Subcutaneous abdominal adipose tissue (tissue), 5 donors: ENCODE data around the gene ENDOV.

Experiments
- H3K27ac ChIP-seq: one replicate; pipeline ENCODE4 v1.7.0; 2013; ENCODE audit warnings: low read depth, mild to moderate bottlenecking, inconsistent platforms, low read length, moderate library complexity
- H3K27me3 ChIP-seq, 5 donors: one replicate each; pipeline ENCODE4 v1.7.0; 2013; ENCODE audit warnings: low read length in 5 of 5, inconsistent platforms in 1 of 5; ENCODE audit not compliant: control insufficient read depth in 5 of 5, insufficient read depth in 4 of 5
- H3K36me3 ChIP-seq, 5 donors: one replicate each; pipeline ENCODE4 v1.7.0; 2013; ENCODE audit warnings: low read length in 5 of 5; ENCODE audit not compliant: control insufficient read depth in 5 of 5, insufficient read depth in 5 of 5
- H3K4me1 ChIP-seq, 5 donors: one replicate each; pipeline ENCODE4 v1.7.0; 2013; ENCODE audit warnings: low read length in 5 of 5, mild to moderate bottlenecking in 3 of 5, moderate library complexity in 1 of 5; ENCODE audit not compliant: control insufficient read depth in 5 of 5, insufficient read depth in 5 of 5
- H3K4me3 ChIP-seq, 5 donors: one replicate each; pipeline ENCODE4 v1.7.0; 2013; ENCODE audit warnings: low read length in 5 of 5, low read depth in 1 of 5
- H3K9ac ChIP-seq, 5 donors: one replicate each; pipeline ENCODE4 v1.7.0; 2013; ENCODE audit warnings: low read length in 5 of 5, mild to moderate bottlenecking in 4 of 5, moderate library complexity in 3 of 5
- H3K9me3 ChIP-seq, 5 donors: one replicate each; pipeline ENCODE4 v1.7.0; 2013; ENCODE audit warnings: low read length in 5 of 5; ENCODE audit not compliant: control insufficient read depth in 5 of 5
- donor health status: healthy.
- donor health status: healthy.
- donor health status: healthy.
- donor health status: healthy.
- donor health status: healthy.

The ENDOV gene

DNA sequence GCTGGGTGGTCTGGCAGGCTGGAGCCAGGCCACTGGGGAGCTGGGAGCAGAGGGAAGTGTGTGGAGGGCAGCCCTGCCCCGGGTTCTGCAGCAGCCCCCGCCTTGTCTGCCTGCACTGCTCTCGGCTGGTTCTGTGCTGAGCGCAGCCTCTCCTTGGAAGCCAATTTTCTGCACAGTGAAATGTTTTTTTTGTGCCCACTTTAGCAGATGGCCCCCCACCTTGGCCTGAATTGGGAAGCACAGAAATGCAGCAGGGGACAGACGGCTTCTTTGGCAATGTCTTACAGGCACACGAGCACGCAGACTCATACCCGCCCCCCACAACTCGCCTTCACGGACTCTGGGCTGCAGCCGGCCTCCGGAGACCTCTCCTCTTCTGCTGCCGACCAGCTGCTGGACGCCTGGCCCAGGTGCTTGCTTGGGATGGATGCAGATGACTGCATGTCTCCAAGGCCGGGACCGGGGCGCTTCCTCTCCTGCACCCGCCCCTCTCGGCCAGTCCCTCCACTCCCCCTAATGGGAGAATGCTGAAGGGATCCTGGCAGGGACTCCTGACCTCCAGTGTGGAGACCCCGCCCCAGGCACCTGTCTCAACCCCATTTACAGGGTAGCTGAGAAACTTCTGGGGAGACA is 46.7 kb downstream of the ENDOV start:
- H3K27ac ChIP-seq = no peak overlapping the region
- H3K4me3 ChIP-seq = no peak overlapping the region
- H3K27me3 ChIP-seq = peaks cover 7 to 35% (median 25%) of the 10 kb centered on the region in 5 donors
- no peaks in the 10 kb centered on the region for H3K9me3 ChIP-seq
- no peaks in the 10 kb centered on the region for H3K36me3 ChIP-seq
- H3K4me1 ChIP-seq = peaks cover 0 to 15% (median 5%) of the 10 kb centered on the region in 5 donors
- H3K9ac ChIP-seq = no peak overlapping the region

DNA sequence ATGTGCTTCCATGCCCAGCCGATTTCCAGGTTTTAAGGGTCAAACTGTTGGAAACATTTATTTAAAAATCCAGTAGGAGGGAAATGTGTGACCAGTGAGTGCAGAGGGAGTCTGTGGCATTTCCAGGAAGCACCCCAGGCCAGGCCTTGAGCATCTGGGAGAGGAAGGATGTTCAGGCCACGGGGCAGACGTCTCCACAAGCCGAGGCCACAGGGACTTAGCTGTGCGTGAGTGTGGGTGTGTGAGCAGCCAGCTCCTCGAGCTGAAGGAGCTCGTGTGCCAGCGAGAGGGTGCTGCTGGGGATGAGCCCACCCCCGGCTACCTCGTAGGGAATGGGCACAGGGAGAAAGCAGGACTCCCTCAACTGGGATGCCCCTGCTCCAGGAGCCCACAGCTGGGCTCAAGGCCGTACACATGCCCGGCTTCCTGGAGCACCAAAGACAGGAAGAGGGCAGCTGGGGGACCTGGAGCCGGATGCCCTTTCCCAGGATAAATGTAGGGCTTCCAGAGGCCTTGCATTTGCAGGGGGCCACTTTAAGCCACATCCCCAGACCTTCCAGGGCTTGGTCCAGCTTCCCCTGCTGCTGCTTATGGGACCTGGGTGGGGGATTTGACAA is 48.9 kb downstream of the ENDOV start:
- Histone ChIP-seq H3K27me3 (peaks cover 21 to 48% (median 42%) of the 10 kb centered on the region in 5 donors), H3K9me3 (no peaks in the 10 kb centered on the region)

DNA sequence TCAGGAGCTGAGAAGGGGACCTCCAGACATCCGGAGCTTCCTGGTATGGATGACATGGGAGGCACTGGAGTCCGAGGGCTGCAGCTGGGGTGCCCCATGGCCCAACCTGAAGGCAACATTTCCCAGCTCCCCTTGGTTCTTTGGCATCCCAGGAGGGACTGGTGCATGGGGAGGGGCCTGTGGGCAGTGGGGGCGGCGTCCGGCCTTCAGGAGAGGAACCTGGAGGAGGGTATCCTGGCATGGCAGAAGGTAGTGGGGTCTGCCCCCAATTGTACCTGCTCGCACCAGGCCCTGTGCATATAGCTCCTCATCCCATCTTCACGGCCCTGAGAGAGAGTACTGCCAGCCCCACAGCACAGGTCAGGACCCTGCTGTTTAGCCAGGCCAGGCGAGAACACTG is 49.5 kb downstream of the ENDOV start:
- Histone ChIP-seq H3K27ac (no peak overlapping the region), H3K9ac (no peak overlapping the region), H3K9me3 (no peaks in the 10 kb centered on the region), H3K4me3 (no peak overlapping the region), H3K27me3 (peaks cover 27 to 52% (median 45%) of the 10 kb centered on the region in 5 donors), H3K4me1 (peaks cover 0 to 7% (median 0%) of the 10 kb centered on the region in 5 donors), H3K36me3 (no peaks in the 10 kb centered on the region)

More for the DNA sequence above, 48.9 kb downstream of the ENDOV start:
- no peak overlapping the region for H3K27ac ChIP-seq
- no peaks in the 10 kb centered on the region for H3K36me3 ChIP-seq
- no peak overlapping the region for H3K9ac ChIP-seq
- no peak overlapping the region for H3K4me3 ChIP-seq
- H3K4me1 ChIP-seq = peaks cover 0 to 7% (median 0%) of the 10 kb centered on the region in 5 donors

DNA sequence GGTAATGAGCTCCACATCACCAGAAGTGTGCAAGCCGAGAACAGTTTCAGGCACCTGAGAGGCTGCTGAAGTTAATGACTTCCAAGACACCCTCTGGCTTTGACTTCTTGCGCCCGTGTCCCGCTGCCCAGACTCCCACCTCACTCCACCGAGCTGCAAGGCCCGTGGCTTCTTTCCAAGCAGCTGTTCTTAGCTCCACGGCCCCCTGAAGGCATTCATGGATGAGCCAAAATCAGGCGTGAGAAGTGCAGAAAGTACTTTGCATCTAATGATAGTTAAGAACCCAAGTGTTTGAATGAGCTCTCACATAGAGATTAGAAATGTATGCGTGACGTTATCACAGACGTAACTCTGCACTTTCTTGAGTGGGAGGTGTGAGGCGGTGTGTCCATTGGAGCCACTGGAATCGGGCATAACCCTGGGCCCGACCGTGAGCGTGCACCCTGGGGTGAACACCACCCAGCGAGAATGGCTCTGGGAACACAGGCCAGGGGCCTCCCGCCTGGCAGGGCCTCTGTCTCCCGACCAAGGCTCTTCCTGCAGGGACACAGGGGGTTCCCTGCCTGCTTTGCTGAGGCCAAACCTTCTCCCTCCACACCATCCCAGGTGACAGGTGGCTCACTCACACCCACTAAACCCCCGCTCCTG is 50.5 kb downstream of the ENDOV start:
- peaks cover 29 to 60% (median 54%) of the 10 kb centered on the region in 5 donors for H3K27me3 ChIP-seq
- no peak overlapping the region for H3K4me3 ChIP-seq
- peaks cover 0 to 4% (median 0%) of the 10 kb centered on the region in 5 donors for H3K4me1 ChIP-seq
- no peaks in the 10 kb centered on the region for H3K9me3 ChIP-seq
- H3K9ac ChIP-seq = no peak overlapping the region
- H3K36me3 ChIP-seq = no peaks in the 10 kb centered on the region
- no peak overlapping the region for H3K27ac ChIP-seq

DNA sequence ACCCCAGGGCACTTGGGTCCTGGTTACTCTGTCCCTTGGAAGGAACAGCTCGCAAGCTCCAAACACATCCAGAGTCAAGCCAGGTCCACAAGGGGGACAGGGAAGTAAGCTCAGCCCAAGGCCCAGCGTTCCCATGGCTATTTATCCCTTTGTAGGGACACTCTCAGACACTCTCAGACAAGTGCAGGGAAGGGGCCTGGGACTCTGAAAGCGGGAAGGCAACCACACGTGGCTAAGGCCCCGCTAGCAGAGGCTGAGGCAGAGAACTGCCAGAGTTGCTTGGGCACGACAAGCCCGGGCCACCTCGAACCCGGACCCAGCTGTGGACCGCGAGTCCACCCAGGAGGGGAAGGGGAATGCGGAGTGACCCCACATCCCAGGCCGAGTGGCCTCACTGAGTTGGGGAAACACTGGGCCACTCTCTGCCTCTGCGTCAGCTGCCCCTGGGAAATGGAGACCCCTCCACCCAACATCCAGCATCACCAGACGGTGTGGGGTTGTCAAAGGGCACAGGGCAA is 51.3 kb downstream of the ENDOV start:
- Histone ChIP-seq H3K4me3 (no peak overlapping the region), H3K9ac (no peak overlapping the region), H3K27me3 (peaks cover 33 to 67% (median 60%) of the 10 kb centered on the region in 5 donors), H3K36me3 (no peaks in the 10 kb centered on the region), H3K27ac (no peak overlapping the region), H3K9me3 (no peaks in the 10 kb centered on the region), H3K4me1 (no peaks in the 10 kb centered on the region)

DNA sequence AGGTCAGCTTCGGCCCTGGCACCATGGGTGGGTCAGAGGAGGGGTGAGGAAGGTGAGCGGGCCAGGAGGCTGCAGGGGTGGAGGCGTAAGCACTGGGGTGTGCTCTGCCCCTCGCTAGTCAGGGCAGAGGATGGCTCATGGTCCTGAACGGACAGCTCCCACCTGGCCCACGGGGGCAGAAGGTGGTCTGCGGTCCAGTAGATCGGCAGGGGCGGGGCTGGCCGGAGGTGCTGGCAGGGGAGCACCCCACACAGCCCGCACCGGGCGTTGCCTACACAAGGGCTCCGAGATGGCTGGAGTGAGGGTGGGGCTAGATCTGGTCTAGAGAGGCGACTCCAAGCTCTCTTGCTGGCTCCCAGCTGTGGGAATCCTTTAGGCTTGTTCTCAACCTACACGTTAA is 53.3 kb downstream of the ENDOV start:
- Histone ChIP-seq H3K9ac (no peak overlapping the region), H3K9me3 (no peaks in the 10 kb centered on the region), H3K27ac (no peak overlapping the region), H3K36me3 (no peaks in the 10 kb centered on the region), H3K4me1 (no peaks in the 10 kb centered on the region), H3K4me3 (no peak overlapping the region), H3K27me3 (peaks cover 47 to 87% (median 80%) of the 10 kb centered on the region in 5 donors)

DNA sequence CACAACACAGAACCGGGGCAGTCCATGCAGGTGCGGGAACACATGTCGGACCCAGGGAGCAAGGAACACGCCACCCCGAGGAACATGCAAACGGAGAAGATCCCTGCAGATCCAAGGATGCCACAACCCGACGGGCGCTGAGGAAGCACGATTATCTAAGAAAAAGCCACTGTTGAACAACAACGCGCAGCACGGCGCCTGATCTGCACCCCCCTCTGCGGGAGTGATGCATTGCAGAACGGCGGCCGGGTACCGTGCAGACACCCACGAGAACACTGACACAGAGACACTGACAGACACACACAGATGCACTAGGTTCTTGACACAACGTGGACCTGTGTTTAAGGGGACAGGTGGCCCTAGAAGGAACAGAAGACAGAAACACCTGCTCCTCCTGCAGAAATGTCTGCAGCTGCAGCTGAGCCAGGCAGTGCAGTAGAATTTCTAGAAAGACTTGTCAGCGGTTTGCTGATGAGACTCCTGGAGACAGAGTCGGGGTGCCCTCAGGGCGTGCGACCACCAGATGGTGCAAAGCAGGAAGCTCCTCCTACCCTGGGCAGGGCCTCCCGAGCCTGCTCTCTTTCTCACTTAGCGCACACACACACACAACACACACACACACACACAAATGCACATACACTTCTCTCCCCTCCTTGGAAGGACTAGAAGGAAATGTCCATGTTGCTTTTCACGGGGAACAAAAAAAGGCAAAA is 54.0 kb downstream of the ENDOV start:
- no peak overlapping the region for H3K9ac ChIP-seq
- no peak overlapping the region for H3K27ac ChIP-seq
- no peaks in the 10 kb centered on the region for H3K36me3 ChIP-seq
- H3K9me3 ChIP-seq = no peaks in the 10 kb centered on the region
- H3K27me3 ChIP-seq = peaks cover 54 to 91% (median 86%) of the 10 kb centered on the region in 5 donors
- H3K4me3 ChIP-seq = no peak overlapping the region
- no peaks in the 10 kb centered on the region for H3K4me1 ChIP-seq

DNA sequence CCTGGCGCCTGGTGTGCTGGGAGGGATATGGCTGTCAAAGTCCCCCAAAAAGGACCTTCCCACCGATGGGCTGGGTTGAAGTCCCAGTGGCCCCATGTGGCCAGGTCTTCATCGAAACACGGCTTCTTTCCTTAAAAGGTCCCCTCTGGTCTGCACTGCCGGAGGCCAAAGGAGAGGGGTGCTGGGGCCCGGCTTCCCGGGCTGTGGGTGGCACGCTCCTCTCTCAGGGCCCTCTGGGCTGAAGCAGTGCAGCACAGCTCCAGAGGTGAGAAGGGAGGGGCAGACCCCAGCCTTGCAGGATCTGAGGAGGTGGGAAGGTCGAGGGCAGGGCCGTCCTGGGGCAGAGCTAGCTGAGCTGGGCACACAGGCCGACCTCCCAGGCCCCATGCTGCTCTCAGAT is 54.7 kb downstream of the ENDOV start:
- Histone ChIP-seq H3K27ac (no peak overlapping the region), H3K27me3 (peaks cover 54 to 92% (median 87%) of the 10 kb centered on the region in 5 donors)

DNA sequence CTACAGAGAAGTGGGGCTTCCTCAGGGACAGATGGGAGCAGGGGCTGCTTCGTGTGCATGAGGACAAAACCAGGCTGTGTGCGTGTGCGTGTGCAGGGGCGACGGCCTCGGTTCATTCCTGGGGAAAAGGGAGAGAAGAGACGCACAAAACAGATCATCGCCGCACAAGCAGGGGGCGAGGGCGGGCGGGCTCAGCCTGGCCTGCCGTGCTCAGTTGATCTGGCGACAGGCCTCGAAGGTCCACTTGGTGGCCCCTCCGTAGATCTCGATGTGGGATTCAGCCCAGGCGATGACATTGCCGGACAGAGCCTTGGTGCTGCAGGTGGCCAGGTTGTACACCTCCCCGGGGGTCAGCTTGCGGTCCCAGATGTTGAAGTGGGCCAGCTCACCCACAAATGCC is 55.6 kb downstream of the ENDOV start:
- no peaks in the 10 kb centered on the region for H3K9me3 ChIP-seq
- peaks cover 0 to 15% (median 13%) of the 10 kb centered on the region in 5 donors for H3K4me1 ChIP-seq
- peaks cover 62 to 92% (median 91%) of the 10 kb centered on the region in 5 donors for H3K27me3 ChIP-seq
- no peaks in the 10 kb centered on the region for H3K36me3 ChIP-seq
- no peak overlapping the region for H3K4me3 ChIP-seq
- no peak overlapping the region for H3K27ac ChIP-seq
- no peak overlapping the region for H3K9ac ChIP-seq

More for the DNA sequence above, 54.7 kb downstream of the ENDOV start:
- Histone ChIP-seq H3K9ac (no peak overlapping the region), H3K4me1 (peaks cover 0 to 6% (median 3%) of the 10 kb centered on the region in 5 donors), H3K9me3 (no peaks in the 10 kb centered on the region), H3K36me3 (no peaks in the 10 kb centered on the region), H3K4me3 (no peak overlapping the region)
